HG03060 (cell line): Measurements from ENCODE around the gene OR51B5.
"Not testable (repeated sequence)": the region's sequence is repeated elsewhere in the genome, so short reads cannot be mapped to it uniquely, and the experiment has no call there.

Experiments used
- ATAC-seq: cut with Tn5 transposase; IDR thresholded peaks from one replicate; pipeline ENCODE4 v1.9.1; 2021; ENCODE audit warnings: low read depth, moderate number of reproducible peaks; ENCODE audit not compliant: unreplicated experiment

OR51B5 gene, protein sequence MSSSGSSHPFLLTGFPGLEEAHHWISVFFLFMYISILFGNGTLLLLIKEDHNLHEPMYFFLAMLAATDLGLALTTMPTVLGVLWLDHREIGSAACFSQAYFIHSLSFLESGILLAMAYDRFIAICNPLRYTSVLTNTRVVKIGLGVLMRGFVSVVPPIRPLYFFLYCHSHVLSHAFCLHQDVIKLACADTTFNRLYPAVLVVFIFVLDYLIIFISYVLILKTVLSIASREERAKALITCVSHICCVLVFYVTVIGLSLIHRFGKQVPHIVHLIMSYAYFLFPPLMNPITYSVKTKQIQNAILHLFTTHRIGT

DNA sequence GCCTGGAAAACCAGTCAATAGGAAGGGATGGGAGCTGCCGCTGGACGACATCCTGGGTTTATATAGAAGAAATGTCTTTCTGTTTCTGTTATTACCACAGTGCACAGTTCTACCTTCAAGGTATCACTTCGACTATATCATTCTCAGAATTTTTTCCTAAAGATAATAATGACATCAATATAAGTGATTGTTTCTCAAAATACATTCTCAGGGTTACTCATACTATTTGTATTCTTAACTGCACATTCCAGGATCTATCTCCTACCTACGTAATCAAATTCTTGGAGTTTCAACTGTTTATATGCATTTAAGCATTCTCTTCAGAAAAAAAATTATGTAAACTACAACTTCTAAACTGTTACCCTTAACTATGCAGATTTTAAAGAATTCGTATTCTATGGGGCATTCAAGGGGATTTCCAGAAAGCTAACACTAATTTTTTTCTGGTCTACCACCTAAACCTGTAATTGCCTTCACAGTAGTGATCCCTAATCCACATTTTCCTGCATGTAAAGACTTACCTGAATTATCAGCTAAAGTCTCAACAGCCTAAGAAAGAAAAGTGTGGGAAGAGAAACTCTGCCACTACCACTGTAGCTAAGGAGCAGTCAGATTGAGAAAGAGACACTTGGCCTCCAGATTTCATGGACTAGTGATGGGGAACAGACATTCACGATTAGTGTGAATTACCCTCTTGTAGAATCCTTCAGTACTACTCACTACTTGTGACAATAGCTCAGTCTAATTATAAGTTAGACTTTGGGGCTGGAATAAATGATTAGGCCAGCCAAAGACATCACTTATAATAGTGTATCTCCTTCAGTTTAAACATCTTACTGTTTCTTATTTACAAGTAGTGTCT is at the start of gene OR51B5:
Gene OR51B5, minus strand, starts transcription at position 51 of the 862 bp plus-strand sequence. Its CDS starts 0 bp downstream, at position 51.
- ATAC-seq: no peak

DNA sequence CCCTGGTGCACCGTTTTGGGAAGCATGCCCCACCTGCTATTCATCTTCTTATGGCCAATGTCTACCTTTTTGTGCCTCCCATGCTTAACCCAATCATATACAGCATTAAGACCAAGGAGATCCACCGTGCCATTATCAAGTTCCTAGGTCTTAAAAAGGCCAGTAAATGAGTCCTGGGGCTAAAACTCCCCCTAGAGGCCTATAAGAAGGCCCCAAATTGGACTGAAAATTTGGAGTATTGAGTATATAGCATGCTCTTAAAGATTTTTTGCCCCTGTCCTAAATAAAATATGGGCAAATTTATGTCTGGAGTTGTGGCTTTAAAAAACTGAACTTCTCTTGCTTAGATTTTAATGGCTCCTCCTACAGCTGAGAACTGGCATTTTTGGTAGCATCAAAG is 46.9 kb upstream of the OR51B5 start:
- no peak for ATAC-seq

DNA sequence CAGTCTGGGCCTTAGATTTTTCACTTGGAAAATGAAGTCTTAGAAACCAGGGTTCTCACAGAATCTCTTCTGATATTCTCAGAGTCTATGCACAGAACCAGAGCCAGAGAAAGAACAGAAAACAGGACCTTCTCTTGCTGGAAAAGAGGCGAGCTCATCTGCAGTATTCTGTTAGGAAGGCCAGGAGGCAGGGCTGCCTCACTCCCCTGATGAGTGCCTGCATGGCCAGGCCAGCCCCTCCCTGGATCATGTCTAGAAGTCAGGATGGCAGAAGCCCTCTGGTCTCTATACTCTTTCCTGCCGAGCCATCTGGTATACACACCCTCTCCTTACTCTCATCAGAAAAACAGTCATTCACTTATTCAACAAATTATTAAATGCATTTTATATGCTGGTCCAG is 41.0 kb upstream of the OR51B5 start:
- ATAC-seq: no peak

DNA sequence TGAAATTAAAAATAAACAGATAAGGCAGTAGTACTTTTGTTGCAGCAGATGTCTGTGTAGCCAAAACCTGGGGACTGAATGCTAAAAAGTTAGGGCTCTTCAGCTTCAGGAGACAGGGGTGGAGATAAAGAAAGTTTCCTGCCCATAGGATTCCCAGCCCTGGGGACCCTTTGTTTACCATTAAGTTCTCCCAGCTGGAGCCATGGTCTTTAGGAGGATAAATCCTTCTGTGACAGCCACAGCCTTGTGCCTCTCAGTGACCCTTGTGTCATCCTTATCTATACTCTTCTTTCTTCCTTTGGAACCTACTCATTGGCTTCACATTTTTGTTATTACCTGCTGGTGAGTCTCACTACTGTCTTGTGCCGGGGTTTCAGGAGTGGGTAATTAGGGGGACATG is 40.3 kb upstream of the OR51B5 start, which contains the start of gene OR51M1:
Gene OR51M1, plus strand, starts transcription at position 237 of the 400 bp plus-strand sequence. CDS start 5,587 bp downstream, outside the sequence.
- ATAC-seq: no peak

DNA sequence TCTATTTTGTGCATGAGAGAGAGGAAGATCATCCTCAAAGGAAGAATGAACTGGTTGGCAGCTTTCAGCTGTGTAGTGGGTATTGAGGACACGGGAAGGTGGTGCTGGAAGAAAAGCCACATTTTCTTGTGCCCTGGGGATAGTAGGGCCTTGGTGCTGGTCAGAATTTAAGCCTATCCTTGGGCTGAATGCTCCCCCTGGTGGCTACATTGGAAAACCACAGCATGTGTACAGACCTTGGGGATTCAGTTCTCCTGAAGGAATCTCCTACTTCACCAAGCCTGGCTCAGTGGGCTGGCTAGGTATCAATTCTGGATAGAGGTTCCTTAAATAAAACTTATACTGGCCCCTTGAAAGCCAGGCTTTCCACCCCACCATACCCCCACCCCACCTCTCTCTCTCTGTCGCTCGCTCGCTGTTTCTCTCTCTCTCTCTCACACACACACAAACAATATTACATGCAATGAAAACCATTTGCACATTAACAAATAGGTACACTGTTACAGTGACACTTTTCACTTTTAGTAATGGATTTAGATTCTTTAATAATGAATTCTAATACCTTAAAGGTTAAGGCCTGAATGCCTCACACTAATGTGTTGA is 37.5 kb upstream of the OR51B5 start:
- no peak for ATAC-seq

DNA sequence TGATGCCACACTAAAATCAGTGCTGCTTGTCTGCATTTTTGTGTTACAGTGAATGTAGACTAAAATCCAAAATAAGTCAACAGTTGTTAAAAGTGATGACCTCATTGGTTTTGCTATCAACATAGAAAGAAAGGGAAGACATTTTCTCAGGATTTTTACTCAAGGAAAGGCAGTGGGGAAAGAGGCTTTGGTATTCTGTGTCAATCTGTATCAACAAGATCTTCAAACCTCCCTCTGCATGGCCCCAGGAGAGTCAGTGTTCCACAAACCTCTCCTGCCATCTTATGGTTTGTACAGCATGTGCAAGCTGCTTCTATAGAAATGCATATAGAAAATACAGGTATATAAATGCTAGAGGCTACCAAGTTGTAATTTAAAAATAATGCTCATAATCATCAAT is 26.5 kb upstream of the OR51B5 start:
- peak; percentile 50 for ATAC-seq

DNA sequence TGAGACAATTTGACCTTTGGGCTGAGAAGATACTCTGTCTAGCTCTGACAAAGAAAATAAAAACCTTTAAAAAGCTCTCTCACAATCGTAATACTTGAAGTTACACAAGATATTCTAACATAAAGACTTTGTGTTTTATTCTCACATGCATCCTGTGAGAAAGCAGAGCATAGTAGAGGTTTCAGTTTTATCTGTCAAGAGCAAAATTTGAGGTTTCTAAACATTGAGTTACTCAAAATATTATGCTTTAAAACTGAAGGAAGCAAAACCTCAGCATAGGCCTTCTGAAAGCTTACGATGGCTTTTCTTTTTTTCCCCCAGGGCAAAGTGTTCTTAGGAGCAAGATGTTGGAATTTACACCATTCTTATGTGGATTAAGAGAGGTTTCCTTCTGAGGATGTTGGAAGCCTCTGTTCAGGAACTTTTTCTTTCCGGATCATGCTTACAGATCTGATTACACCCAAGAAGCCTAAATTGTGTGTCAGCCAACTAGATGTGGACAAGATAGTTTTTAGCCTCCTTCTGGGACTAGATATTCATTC is 25.2 kb upstream of the OR51B5 start:
- no peak for ATAC-seq

DNA sequence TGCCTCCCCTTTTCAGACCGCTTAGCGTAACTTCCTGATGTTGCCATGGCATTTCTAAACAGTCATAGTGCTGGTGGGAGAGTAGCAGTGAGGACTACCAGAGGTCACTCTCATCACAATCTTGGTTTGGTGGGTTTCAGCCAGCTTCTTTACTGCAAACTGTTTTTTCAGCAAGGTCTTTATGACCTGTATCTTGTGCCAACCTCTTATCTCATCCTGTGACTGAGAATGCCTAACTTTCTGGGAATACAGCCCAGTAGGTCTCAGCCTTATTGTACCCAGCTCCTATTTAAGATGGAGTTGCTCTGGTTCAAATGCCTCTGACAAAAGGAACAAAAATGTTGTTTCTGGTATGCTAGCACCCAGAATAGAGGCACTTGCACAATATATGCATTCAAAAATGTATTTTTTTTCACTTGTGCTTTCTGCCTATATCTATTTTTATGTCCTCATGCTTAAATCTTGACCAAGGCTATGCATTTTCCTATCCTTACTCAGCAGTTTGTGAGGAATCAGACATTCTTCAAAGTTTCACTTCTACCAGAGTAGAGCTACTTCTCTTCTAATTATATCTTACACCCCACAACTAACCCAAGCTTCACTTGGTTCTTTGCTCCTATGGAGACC is 24.2 kb upstream of the OR51B5 start:
- no peak for ATAC-seq

DNA sequence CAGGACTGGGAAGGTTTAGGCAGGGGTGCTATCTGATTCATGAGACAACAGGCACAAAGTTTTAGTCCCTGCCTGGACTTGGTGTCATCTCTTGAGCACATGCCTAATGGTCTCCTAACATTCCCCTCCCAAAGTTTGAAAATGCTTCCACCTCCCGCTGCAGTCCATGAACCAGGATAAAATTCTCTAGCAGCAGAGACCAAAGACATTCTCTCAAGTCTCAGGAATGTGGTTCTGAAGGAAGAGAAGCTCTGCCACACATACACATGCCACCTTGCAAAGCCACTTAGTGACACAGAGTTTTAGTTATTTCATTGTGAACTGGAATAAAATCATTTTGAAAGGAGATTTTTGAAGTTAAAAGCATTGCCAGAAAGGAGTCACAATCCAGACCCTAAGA is 23.5 kb upstream of the OR51B5 start:
- ATAC-seq: no peak

DNA sequence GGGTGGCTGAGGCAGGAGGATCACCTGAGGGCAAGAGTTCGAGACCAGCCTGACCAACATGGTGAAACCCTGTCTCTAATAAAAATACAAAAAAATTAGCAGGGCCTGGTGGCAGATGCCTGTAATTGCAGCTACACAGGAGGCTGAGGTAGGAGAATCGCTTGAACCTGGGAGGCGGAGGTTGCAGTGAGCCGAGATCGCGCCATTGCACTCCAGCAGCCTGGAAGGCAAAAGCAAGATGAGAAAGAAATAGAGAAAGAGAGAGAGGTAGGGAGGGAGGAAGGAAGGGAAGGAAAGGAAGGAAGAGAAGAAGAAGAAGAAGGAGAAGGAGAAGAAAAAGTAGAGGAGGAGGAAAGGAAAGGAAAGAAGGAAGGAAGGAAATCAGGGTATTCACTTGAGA is 23.0 kb upstream of the OR51B5 start:
- not testable (repeated sequence) for ATAC-seq

DNA sequence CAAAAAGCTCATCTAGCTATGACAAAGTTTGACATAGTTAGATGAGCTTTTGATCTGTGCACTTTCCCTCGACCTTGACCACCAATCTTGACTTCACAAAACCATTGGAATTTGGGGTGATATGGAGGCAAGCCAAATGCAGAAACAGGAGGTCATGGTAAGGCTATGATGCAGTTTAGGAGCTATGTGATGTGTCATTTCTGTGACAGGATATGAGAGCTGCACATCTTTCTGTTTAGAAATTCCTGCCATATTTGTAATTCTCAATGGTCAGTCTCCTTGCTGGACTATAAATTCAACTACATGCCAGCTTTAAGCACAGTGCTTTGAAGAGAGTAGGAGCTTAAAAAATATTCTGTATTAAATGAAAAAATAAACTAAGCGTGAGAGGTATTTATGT is 20.9 kb upstream of the OR51B5 start:
- no peak for ATAC-seq

DNA sequence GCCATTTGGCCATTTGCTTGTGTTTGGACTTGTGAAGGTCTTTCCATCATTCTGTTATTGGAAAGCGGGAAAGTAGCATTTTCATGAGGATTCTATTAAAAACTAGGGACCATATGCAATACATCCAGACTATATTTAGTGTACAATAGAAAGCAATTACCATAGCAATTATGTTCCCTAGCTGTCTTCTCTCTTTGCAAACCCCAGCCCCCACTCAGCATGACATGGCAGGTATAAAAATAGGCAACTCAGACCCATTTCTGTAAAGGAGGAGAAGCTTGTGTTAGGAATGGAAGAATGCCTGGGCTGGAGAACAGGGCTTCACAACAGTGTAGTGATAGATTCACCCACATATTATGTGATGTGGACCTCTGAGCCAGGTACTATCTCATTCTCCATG is 20.4 kb upstream of the OR51B5 start:
- no peak for ATAC-seq

DNA sequence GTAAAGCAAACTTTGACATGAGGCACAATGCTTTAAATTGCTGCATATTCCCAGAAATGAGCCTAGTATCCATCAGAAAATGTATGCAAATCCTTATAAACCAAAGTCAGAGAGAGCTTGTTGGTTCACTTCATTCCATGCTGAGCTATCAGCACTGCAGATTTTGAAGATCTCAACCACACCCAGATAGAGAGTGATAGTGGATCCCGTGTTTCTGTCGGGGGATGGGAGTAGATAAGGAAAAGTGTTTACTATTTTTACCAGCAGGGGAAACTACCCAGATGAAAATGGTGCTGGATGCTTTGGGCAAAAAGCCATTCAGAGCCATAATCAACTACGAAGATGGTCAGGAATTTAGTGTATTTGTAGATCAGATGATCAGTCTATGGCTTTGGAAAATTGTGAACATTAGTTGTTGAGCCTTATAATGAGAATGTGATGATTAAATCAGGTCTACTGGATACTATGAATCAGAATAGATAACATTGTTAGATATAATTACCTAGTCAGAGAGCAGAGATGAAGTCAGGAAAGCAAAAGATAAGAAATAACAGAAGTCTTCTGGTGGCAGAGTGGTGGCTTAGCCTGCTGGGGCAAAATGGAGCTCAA is 18.8 kb upstream of the OR51B5 start:
- ATAC-seq: no peak

DNA sequence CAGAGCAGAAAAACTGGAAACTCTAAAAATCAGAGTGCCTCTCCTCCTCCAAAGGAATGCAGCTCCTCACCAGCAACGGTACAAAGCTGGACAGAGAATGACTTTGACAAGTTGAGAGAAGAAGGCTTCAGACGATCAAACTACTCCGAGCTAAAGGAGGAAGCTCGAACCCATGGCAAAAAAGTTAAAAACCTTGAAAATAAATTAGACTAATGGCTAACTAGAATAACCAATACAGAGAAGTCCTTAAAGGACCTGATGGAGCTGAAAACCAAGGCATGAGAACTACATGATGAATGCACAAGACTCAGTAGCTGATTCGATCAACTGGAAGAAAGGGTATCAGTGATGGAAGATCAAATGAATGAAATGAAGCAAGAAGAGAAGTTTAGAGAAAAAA is 12.7 kb upstream of the OR51B5 start:
- ATAC-seq: not testable (repeated sequence)

DNA sequence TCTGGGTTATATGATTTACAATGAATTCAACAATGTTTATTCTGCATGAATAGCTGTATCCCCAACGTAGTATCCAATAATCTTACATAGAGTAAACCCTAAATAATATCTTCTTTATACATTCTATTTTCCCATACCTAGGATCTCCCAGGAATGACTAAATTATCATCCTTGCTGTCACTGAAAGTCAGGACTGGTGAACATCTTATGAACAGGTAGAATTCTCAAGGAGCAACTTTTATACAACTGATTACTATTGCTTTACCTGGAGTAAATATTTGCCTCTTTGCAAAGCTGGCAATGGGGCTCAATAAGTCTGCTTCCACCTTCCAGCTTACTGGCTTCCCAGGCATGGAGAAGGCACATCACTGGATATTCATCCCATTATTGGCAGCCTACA is 7.9 kb upstream of the OR51B5 start, which contains the start of gene OR51B6:
Gene OR51B6, plus strand, starts transcription at position 301 of the 400 bp plus-strand sequence. Its CDS starts 0 bp downstream, at position 301.
- ATAC-seq: no peak

DNA sequence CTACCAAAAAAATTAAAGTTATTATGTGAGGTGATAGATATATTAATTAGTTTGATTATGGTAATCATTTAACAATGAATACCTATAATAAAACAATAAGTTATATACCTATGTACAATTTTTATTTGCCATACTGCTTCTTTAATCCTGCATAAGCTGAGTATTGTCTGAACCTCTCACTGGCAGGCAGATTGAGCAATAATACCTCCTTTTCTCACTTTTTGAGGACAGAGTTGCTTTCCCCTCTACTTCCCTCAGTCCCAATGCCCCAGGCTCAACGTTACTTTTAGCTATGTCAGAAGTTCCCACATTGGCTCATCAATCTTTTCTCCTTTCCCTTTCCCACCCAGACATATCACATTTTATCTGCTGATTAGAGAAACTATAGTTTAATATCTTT is 6.2 kb upstream of the OR51B5 start:
- ATAC-seq: no peak

DNA sequence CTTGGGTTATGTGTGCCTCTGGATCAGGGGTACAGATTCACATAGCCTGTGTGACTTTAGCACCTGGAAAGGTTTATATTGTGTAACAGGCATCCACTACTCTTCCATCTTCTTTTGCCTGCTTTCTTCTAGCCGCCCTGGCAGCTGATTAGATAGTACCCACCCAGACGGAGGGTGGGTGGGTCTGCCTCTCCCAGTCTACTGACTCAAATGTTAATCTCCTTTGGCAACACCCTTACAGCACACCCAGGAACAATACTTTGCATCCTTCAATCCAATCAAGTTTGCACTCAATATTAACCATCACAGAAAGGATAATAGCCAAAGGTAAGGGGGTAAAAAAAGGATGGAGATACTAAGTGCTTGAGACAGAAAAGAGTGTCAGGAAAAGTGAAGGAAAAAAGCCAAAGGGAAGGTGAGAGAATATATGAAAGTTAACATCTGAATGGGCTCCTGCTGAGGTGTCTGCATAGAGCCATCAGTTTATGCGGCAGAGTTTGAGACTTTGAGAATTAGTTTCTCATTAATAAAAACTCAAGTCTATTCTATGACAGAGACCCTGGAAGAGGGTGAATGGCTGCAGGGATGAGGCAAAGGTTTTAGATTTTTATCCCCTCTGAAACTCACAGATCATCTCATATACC is 5.3 kb upstream of the OR51B5 start:
- no peak for ATAC-seq

DNA sequence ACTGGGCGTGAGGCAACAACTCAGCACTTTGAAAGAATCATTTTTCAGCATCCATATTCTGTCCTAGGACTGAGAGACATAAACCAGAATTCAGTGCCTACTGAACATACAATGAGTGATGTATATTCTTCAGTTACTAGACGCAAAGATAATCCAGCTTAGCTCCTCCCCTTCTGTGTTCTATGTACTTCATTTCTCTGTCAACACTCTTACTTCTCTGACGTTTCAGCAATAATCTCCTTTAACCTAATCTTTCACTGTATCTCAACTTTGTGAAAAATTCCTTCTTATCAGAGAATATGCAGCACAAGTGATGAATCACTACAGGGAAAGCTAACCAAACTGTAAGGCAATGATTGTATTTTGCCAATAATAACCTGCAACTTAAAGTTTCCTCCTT is 2.5 kb upstream of the OR51B5 start:
- no peak for ATAC-seq

DNA sequence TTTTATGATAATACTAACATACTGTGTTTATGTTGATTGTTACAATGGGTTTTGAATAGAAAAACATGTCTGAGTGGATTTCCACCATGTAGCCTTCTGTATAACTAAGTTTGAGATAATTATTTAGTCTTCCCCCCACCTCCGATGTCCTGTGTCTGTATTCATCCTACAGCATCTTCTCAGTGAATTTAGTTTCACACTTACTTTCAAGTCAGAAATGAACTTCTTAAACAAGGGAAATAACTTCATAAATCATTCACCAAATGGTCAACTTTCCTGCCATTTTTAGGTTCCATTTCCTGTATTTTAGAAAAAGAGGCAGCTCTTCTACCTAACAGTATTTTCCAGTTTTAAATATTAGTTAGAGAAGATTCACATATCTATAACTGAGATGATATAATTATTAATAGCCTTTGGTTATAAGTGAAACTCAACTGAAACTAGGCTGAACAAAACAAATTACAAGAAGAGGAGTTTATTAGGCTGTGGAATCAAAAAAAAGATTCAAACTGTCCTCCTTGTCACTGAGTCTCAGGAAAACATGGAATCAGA is 3.5 kb downstream of the OR51B5 start:
- peak; percentile 59 for ATAC-seq
